ENCODE results near the gene OXT.

- no peak for TF ChIP-seq POLR2A (IDR thresholded peaks at IDR 0.05; ENCODE audit: low read length)
- TF ChIP-seq GATA1 (IDR thresholded peaks at IDR 0.05; ENCODE audit: low read depth, low read length), result no peak
Observed at GRCh38 chr20:3044336-3044965, 27.0 kb upstream of the OXT start.

Measured in erythroblast (primary cell).